Inflammatory macrophage treated with lipopolysaccharide for 1 hour (primary cell): Measurements from ENCODE around the gene C5AR2.
"Not testable (repeated sequence)": the region's sequence is repeated elsewhere in the genome, so short reads cannot be mapped to it uniquely, and the experiment has no call there.

Source experiments
- DNase-seq, 2 donors: peaks; one replicate each; pipeline ENCODE4 v3.0.0-alpha.2; 2020 to 2022

C5AR2 gene

DNA sequence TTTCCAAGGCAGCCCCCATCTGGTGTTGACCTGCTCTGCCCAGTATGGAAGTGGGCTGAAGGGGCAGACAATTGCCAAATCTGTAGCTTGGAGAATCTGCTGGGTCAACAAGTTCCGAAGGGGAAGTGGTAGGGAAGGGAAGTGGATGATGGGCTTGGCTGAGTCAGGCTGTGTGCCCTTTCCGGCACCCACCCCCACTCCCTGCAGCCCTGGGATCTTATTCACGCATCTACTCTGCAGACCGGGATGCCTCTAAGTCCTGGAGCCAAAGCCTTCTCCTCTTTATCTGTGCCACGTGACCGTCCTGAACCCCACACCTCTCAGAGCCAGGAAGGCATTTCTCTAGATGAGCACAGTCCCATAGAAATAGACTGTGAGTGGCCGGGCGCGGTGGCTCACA is 7.5 kb upstream of the C5AR2 start:
- DNase-seq = peak; percentile 85 to 94

DNA sequence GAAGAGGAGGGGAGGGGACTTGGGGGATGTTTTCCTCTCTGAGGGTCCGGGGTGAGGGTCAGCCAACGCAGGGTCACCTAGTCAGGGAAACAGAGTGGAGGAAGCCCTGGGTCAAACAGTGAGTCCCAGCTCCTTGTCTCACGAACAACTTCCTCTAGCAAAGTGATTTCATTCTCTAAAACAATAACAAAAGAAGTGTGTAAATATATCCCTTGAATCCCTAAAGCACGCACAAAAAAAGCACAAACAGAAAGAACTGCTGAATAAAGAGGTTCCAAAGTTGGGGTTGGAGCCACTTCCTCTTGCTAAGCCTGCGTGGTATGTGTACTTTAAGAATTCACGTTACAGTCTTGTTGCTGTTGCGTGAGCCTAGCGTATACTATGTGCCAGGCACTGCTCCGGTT is 1.5 kb upstream of the C5AR2 start:
- DNase-seq = peak; percentile 62 to 67

DNA sequence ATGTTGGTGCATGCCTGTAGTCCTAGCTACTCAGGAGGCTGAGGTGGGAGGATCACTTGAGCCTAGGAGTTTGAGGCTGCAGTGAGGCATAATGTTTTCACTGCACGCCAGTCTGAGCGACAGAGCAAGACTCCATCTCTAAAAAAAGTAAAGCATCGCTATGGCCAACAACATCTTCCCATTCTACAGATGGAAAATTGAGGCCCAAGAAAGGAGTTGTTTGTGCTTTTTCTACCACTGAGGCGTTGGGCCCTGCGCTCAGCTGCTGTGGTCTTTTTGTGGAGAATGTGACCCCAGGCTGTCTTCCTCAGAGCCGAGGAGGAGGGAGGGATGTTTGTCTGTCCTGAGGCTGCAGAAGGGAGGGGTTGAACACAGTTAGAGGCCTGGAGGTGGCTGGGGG is 485 bp upstream of the C5AR2 start:
- no peak for DNase-seq

DNA sequence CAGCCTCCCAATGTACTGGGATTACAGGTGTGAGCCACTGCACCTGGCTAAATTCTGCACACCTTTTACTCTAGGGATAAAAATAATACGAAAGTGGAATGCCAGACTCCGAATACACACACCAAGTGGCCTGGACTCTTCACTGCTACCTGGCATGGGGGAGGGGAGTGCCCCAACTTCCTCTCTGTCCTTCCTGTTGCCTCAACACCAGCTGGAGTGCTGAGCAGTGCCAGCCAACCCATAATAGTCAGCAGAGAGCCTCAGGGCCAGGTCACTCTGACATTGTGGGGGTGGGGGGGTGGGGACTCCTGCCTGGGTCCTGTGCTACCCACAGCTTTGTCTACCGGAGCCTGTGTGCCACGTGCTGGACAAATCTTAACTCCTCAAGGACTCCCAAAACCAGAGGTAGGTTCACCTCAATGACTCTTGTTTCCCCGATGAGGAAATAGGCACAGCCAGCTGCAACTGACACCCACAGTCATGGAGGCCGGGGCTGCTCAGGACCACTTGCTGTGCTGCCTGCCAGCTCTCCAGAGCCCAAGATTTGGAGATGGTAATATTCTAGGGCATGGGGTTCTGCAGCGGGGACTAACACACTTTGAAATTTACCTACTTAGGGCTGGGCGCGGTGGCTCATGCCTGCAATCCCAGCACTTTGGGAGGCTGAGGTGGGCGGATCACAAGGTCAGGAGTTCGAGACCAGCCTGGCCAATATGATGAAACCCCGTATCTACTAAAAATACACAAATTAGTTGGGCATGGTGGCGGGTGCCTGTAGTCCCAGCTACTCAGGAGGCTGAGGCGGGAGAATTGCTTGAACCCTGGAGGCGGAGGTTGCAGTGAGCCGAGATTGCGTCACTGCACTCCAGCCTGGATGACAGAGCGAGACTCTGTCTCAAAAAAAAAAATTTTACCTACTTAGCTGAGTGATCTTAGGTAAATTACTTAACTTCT is 5.1 kb downstream of the C5AR2 start:
- DNase-seq = peak; percentile 72 to 79

DNA sequence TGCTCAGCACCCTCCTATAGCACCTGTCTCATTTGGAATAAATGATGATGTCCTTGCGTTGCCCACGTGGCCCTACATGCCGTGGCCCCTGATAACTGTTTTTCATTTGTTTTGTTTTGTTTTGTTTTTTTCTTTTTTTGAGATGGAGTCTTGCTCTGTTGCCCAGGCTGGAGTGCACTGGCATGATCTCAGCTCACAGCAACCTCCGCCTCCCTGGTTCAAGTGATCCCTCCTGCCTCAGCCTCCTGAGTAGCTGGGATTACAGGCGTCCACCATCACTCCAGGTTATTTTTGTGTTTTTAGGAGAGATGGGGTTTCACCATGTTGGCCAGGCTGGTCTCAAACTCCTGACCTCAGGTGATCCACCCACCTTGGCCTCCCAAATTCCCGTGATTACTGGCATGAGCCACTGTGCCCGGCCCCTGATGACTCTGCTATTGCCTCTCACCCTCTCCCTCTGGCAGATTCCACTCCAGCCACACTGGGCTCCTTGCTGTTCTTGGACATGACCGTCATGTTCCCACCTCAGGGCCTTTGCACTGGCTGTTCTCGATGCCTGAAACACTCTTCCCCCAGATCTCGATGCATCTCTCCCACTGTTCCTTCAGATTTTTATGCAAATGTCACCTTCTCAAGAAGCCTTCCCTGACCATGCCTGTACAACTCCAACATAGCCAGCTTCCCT is 7.4 kb downstream of the C5AR2 start:
- no peak for DNase-seq

DNA sequence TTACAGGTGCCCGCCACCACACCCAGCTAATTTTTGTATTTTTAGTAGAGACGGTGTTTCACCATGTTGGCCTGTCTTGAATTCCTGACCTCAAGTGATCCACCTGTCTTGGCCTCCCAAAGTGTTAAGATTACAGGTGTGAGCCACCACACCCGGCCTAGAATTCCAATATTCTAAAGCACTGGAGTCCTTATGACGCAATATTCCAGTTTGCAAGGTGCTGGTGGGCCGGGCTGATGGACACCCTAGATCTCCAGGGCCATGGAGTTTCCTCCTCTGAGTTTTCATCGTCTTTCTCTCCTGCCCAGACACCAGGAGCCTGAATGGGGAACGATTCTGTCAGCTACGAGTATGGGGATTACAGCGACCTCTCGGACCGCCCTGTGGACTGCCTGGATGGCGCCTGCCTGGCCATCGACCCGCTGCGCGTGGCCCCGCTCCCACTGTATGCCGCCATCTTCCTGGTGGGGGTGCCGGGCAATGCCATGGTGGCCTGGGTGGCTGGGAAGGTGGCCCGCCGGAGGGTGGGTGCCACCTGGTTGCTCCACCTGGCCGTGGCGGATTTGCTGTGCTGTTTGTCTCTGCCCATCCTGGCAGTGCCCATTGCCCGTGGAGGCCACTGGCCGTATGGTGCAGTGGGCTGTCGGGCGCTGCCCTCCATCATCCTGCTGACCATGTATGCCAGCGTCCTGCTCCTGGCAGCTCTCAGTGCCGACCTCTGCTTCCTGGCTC is 8.7 kb downstream of the C5AR2 start:
- DNase-seq = no peak

DNA sequence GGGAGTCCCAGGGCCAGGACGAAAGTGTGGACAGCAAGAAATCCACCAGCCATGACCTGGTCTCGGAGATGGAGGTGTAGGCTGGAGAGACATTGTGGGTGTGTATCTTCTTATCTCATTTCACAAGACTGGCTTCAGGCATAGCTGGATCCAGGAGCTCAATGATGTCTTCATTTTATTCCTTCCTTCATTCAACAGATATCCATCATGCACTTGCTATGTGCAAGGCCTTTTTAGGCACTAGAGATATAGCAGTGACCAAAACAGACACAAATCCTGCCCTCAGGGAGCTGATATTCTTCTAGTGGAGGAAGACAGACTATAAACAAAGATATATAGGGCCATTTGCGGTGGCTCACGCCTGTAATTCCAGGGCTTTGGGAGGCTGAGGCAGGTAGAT is 9.8 kb downstream of the C5AR2 start:
- DNase-seq = no peak

DNA sequence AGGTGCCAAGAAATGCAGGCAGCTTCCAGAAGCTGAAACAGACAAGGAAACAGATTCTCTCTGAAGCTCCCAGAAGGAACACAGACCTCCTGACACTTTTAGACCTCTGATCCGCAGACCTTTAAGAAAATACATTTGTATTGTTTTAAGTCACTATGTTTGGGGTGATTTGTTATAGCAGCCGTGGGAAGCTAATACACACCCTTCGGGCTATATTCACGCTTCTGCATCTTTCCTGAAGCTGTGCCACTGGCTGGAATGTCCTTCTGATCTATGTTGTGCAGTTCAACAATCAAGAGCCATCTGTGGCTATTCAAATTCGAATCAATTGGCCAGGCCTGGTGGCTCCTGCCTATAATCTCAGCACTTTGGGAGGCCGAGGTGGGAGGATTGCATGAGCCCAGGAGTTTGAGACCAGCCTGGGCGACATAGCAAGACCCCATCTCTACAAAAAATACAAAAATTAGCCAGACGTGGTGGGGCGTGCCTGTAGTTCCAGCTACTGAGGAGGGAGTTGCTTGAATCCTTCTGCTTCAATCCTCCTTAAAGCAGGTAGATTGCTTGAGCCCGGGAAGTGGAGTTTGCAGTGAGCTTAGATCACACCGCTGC is 11.3 kb downstream of the C5AR2 start:
- DNase-seq = no peak

DNA sequence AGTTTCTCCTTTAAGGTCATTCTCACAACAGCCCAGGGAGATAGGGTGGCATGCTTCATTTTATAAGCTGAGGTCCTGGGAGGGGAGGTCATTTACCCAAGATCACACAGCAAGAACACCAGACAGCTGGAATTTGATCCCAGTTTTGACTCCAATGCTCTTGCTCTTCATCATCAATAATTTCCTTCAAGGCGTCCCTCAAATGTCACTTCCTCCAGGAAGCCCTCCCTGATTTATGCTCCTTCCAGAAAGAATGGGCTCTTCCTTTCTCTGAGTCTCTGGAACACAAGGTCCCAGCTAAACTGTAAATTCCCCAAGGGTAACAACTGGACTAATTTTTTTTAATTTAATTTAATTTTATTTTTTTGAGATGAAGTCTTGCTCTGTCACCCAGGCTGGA is 12.4 kb downstream of the C5AR2 start:
- DNase-seq = no peak

DNA sequence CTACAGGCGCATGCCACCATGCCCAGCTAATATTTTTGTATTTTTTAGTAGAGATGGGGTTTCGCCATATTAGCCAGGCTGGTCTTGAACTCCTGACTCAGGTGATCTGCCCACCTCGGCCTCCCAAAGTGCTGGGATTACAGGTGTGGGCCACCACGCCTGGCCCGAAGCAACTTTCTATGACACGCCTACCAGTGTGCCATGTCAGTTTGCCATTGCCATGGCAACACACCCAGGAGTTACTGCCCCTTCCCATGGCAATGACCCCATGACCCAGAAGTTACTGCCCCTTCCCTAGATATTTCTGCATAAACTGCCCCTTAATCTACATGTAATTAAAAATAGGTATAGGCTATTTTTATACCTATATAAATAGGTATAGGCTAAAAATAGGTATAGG is 14.0 kb downstream of the C5AR2 start:
- DNase-seq = not testable (repeated sequence)

DNA sequence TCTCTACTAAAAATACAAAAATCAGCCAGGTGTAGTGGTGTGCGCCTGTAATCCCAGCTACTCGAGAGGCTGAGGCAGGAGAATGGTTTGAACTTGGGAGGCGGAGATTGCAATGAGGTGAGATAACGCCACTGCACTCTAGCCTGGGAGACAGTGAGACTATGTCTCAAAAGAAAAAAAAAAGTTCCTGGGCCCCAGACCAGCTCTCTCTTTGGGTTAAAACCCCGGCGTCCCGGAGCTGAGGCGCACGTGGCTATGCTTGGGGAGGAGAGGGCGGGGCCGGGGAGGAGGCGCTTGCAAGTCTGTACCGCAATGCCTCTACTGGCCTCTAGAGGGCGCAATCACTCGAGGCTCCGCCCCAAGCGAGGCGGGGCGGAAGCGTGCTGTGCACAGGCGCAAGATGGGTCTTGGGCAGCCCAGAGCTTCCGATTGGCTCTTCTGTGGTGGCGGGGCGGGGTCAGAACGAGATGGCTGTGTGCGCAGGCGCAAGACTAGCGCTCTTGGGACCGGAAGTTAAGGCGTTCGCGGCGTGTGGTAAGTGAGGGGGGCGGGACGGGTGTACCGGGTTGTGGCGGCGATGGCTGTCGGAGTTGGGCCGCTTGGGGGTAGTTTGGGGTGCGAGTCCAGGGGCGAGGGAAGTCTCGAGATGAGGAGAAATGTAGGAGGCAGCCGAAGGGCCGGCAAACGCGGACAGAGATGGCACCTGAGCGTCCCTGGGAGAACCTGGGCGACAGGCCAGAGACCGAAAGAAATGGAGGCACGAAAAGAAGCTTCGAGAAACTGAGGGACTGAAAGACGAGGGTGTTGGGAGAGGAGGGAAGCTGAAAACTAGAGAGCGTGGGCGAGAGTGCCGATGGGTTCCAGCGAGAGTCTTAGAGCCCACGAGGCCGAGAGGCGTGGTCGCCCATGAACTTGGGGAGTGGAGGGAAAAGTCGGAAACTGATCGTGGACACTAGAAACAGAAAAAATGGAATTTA is 17.1 kb downstream of the C5AR2 start, which contains the start of gene DHX34:
DHX34 (plus strand) TSS at position 497 of the 977 bp plus-strand sequence. CDS start 3,716 bp downstream, outside the sequence.
- DNase-seq = peak; percentile 99 to 100

DNA sequence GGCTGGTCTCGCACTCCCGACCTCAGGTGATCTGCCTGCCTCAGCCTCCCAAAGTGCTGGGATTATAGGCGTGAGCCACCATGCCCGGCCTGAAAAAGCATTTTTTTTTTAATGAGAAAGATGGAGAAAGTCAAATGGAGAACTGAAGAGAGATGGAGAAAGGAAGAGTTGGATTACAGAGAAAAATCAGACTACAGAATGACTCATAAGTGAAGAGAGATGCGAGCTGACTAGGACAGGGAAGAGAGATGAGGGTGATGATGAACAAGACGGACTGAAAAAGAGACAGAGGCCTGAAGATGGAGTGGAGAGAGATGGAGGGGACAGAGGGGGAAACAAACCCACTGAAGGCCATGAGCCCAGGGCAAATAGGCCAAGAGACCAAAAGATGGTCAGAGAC is 18.7 kb downstream of the C5AR2 start:
- no peak for DNase-seq

DNA sequence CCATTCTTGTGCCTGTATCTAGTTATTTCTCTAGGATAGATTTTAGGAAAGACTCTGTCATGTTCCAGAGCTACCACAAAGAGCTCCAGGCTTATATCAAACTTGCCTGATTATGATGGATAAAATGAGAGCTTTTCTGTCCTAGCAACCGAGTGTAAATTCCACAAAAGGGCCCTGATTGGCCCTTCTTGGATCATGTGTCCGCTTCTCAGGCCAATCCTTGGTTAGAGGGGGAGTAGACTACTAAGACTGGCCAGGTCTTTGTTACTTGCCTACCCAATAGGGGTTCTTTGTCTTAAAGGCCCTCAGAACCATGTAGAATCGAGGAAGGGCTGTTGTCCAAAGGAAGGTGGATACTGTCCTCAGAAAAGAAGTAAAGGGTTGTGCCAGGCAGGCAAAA is 19.6 kb downstream of the C5AR2 start:
- peak; percentile 30 to 40 for DNase-seq

DNA sequence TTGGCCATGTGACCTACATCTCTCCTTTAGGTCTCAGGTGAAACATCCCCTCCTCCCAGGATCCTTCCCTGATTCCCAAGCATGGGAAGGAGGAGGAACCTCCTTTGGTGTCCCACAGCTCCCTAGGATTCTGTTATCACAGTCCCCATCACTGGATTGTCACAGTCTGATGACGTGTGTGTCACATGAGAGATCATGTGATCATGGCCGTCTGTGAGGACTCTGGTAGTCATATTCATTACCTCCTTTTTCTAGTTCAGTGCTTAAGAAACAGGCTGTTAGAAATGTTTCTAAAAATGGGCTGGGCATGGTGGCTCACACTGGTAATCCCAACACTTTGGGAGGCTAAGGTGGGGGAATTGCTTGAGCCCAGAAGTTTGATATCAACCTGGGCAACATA is 20.1 kb downstream of the C5AR2 start:
- DNase-seq = no peak

DNA sequence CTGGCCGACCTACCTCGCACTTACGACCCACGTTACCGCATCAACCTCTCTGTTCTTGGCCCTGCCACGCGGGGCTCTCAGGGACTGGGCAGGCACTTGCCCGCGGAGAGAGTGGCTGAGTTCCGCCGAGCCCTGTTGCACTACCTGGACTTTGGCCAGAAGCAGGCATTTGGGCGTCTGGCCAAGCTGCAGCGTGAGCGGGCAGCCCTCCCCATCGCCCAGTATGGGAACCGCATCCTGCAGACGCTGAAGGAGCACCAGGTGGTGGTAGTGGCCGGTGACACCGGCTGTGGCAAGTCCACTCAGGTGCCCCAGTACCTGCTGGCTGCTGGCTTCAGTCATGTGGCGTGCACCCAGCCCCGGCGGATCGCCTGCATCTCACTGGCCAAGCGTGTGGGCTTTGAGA is 21.3 kb downstream of the C5AR2 start:
- DNase-seq = no peak

DNA sequence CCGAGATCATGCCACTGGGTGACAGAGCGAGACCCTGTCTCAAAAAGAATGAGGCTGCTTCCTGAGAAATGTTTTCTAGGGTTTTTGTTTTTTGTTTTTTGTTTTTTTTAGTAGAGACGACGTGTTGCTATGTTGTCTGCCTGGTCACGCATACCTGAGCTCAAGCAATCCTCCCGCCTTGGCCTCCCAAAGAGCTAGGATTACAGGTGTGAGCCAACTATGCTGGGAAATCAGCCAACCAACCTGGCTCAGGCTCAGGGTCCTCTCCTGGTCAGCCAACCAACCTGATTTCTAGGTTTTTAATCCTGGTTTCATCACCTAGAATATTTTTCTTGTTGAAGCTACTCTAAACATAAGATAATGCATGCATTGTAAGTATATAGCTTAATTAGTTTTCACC is 24.9 kb downstream of the C5AR2 start:
- DNase-seq = no peak

DNA sequence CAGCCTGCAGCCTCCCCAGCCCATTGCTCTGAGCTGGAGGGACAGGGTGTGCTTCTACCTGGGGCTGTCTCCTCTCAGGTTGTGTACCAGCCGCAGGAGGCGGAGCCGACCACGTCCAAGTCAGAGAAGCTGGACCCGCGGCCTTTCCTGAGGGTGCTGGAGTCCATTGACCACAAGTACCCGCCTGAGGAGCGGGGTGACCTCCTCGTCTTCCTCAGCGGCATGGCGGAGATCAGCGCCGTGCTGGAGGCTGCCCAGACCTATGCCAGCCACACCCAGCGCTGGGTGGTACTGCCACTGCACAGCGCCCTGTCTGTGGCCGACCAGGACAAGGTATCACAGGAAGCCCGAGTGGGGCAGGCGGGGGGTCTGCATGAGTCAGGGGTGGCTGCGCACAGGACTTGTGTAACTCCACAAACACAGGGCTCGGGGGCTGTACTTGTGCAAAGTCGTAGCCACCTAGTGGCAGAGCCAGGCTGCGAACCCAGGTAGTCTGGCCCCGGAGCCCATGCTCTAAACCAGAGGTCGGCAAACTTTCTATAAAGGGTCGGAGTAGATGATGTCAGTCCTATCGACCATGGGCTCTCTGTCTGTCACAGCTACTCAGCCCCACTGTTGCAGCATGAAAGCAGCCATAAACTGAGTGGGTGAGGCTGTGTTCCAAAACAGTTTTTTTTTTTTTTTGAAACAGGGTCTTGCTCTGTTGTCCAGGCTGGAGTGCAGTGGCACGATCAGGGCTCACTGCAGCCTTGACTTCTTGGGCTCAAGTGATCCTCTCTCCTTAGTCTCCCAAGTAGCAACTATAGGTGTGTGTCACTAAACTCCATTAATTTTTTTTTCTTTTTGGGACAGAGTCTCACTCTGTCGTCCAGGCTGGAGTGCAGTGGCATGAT is 26.1 kb downstream of the C5AR2 start:
- DNase-seq = no peak

DNA sequence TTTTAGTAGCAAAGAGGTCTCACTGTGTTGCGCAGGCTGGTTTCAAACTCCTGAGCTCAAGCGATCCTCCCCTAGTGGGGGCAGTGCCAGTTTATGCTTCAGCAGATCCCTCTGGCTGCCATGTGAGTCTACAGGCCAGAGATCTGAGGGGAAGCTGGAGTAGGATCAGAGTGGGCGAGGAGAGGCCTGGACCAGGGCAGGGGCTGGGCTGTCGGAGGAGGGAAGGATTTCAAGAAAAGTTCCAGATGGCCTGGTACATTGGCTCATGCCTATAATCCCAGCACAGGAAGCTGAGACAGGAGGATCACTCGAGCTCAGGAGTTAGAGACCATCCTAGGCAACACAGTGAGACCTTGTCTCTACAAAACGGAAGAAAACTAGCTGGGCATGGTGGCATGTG is 27.0 kb downstream of the C5AR2 start:
- DNase-seq = no peak

DNA sequence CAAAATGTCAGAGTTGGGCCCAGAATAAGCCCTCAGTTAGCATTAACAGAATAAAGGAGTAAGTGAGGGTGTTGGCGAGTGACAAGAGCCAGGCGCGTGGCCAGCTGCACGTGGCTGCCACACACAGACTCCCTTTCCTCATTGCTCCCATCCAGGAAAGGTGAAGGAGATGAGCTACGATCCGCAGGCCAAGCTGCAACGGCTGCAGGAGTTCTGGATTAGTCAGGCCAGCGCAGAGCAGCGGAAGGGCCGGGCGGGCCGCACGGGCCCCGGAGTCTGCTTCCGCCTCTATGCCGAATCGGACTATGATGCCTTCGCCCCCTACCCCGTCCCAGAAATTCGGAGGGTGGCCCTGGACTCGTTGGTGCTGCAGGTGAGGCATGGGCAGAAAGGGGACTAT is 30.3 kb downstream of the C5AR2 start:
- DNase-seq = no peak

DNA sequence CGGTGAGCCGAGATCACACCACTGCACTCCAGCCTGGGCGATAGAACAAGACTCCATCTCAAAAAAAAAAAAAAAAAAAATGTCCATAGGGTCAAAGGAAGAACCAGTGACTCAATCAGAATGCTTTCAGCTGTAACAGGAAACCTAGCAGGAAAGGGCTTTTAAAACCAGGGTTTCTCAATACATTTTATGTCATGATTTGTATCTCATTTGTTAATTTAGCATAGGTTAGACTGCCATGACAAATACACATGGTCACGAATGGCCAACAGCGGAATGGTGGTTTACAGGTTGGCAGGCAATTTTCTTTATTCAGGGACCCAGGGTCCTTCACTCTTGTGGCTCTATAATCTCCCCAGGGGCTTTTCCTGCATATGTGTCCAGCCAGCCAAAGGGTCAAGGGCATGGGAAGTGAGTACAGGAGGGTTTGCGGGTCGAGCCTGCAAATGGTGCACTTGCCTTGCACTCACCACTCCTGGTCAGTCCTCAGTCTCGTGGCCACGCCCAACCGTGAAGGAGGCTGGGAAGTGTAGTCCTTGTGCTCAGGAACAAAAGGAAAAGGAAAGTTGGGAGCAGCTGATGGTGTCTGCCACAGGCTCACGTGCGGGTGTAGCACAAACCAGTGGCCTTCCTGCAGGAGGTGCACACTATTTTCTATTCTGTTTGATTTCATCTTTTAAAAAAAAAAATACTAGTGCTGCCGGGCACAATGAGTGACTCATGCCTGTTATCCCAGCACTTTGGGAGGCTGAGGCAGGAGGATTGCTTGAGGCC is 32.0 kb downstream of the C5AR2 start:
- DNase-seq = peak; percentile 77 to 78
